ENCODE measurements around the gene MNAT1. TPM values are rescaled to one million over a fixed set of nuclear protein-coding genes. Genes with fewer than 3 reads are reported as not detected.

Gene MNAT1
- total and polyA plus RNA-seq, 8 donors = 21.6 to 39.0 (median 34.8) TPM

DNA sequence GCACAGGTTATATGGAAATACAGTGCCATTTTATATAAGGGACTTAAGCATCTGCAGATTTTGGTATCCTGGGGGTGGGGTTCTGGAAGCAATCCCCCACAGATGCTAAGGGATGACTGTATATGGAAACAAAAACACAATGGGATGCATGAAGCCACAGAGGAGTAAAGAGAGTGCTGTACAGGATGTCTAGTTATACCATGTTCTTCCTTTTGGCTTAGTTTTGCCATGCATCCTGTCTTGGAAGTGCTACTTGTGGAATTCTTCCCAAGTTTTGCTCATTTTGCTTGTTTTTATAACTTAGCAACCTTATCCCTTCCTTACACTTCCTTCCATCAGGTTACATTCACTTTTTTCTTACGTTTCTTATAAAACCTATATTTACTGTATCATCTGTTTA is 190.7 kb downstream of the MNAT1 start:
- ATAC-seq = no peak
- H3K27me3 ChIP-seq = no peaks in the 10 kb centered on the region
- no peaks in the 10 kb centered on the region for H3K4me1 ChIP-seq
- no peak for TF ChIP-seq CTCF (IDR thresholded peaks at IDR 0.05)
- DNase-seq = no peak
- no peaks in the 10 kb centered on the region for H3K9me3 ChIP-seq
- intact Hi-C loops (cut with DNase I) = no loop called here
- no peak overlapping the region for H3K4me3 ChIP-seq
- H3K27ac ChIP-seq = no peak overlapping the region
- no peaks in the 10 kb centered on the region for H3K36me3 ChIP-seq

DNA sequence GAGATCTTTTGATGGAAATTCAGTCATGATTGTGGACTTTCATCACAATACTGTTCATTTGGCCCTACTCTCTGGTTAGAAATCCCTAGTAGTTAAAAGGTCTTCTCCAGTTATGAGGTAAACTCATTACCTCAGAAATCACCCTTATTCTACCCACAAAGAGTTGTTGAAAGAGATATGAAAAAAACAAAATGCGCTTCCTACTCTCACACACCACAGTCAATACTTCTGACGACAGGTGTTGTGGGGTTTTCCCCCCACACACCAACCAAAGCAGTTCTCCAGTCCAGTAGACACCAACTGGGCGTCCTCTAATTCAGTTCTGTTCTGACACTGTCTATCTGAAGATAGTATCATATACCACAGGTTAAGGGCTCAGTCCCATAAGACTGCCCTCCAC is 191.4 kb downstream of the MNAT1 start:
- Histone ChIP-seq H3K4me3 (no peak overlapping the region), H3K27me3 (no peaks in the 10 kb centered on the region), H3K4me1 (no peaks in the 10 kb centered on the region), H3K27ac (no peak overlapping the region), H3K36me3 (no peaks in the 10 kb centered on the region), H3K9me3 (no peaks in the 10 kb centered on the region)
- intact Hi-C loops (cut with DNase I) = no loop called here
- DNase-seq (no peak), ATAC-seq (no peak)
- TF ChIP-seq CTCF (IDR thresholded peaks at IDR 0.05) = no peak

- Histone ChIP-seq H3K27ac (no peak overlapping the region), H3K4me3 (no peak overlapping the region), H3K9me3 (no peaks in the 10 kb centered on the region), H3K27me3 (no peaks in the 10 kb centered on the region), H3K36me3 (no peaks in the 10 kb centered on the region), H3K4me1 (no peaks in the 10 kb centered on the region)
- no peak for ATAC-seq
- DNase-seq = no peak
- intact Hi-C loops (cut with DNase I) = no loop called here
- no peak for TF ChIP-seq CTCF (IDR thresholded peaks at IDR 0.05)
Observed at GRCh38 chr14:60931218-60931617, 196.7 kb downstream of the MNAT1 start.

- Histone ChIP-seq H3K36me3 (no peaks in the 10 kb centered on the region), H3K4me3 (no peak overlapping the region), H3K4me1 (no peaks in the 10 kb centered on the region), H3K27me3 (no peaks in the 10 kb centered on the region), H3K27ac (no peak overlapping the region), H3K9me3 (no peaks in the 10 kb centered on the region)
- intact Hi-C loops (cut with DNase I) = no loop called here
- ATAC-seq = no peak
- no peak for TF ChIP-seq CTCF (IDR thresholded peaks at IDR 0.05)
- DNase-seq = no peak
Observed at GRCh38 chr14:60933920-60934655, 199.5 kb downstream of the MNAT1 start.

GRCh38 chr14:60935319-60935718 is 200.8 kb downstream of the MNAT1 start:
- no peak for ATAC-seq
- no peak for TF ChIP-seq CTCF (IDR thresholded peaks at IDR 0.05)
- Histone ChIP-seq H3K27ac (no peak overlapping the region), H3K27me3 (no peaks in the 10 kb centered on the region), H3K36me3 (no peaks in the 10 kb centered on the region), H3K4me3 (no peak overlapping the region), H3K9me3 (no peaks in the 10 kb centered on the region), H3K4me1 (no peaks in the 10 kb centered on the region)
- intact Hi-C loops (cut with DNase I) = no loop called here
- DNase-seq = no peak
